GM12864 (cell line): ENCODE results near the gene TPPP3.

Experiments
- DNase-seq: peaks from one replicate; pipeline ENCODE4 v3.0.0-alpha.2; 2011; ENCODE audit warnings: low read depth
- H3K4me3 ChIP-seq: 2 replicates; pipeline ENCODE4 v1.5.1; 2011; ENCODE audit warnings: mild to moderate bottlenecking, low read depth, low read length, control low read depth
- TF ChIP-seq, protein P1 (sequence below): IDR thresholded peaks from 2 replicates; pipeline ENCODE4 v1.5.1; 2011; ENCODE audit warnings: low read depth, mild to moderate bottlenecking, moderate library complexity, low read length, control low read depth, inconsistent platforms; ENCODE audit errors: missing control alignments

Gene TPPP3

DNA sequence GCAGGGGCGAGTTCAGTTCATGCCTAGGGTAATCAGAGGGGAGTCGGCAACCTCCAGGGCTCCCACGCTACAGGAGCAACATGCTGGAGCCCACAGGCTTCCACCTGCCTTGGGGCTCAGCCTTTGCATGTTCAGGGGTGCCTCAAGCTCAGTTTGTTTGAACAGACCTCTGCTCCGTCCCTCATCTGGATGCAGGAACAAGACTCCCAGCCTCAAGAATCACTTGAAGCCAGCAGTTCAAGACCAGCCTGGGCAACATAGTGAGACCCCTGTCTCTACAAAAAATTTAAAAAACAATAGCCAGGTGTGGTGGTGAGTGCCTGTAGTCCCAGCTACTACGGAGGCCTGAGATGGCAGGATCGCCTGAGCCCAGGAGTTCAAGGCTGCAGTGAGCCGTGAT is 32.7 kb upstream of the TPPP3 start:
- no peak overlapping the region for H3K4me3 ChIP-seq
- no peak for DNase-seq
- TF ChIP-seq, protein P1, sequence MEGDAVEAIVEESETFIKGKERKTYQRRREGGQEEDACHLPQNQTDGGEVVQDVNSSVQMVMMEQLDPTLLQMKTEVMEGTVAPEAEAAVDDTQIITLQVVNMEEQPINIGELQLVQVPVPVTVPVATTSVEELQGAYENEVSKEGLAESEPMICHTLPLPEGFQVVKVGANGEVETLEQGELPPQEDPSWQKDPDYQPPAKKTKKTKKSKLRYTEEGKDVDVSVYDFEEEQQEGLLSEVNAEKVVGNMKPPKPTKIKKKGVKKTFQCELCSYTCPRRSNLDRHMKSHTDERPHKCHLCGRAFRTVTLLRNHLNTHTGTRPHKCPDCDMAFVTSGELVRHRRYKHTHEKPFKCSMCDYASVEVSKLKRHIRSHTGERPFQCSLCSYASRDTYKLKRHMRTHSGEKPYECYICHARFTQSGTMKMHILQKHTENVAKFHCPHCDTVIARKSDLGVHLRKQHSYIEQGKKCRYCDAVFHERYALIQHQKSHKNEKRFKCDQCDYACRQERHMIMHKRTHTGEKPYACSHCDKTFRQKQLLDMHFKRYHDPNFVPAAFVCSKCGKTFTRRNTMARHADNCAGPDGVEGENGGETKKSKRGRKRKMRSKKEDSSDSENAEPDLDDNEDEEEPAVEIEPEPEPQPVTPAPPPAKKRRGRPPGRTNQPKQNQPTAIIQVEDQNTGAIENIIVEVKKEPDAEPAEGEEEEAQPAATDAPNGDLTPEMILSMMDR = no peak

DNA sequence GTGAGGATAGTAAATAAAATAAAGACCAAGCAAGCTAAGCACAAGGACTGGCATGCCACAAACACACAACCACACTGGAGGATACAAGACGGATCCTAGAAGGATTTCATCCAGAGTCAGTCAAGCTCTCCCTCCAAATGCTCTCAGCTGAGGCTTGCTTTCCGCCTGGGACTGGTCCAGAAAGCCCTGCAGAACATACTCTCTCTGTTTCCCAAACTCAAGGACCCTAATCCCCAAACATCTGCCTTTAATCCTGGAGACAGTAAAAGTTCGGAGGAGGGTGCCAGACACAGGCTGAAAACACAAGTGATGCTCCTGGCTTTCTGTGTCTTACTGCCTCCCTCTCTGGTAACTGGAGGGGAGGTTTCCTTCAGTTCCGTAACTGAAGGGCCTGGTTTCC is 32.3 kb upstream of the TPPP3 start:
- DNase-seq = no peak
- TF ChIP-seq, protein P1 = no peak
- H3K4me3 ChIP-seq = no peak overlapping the region

DNA sequence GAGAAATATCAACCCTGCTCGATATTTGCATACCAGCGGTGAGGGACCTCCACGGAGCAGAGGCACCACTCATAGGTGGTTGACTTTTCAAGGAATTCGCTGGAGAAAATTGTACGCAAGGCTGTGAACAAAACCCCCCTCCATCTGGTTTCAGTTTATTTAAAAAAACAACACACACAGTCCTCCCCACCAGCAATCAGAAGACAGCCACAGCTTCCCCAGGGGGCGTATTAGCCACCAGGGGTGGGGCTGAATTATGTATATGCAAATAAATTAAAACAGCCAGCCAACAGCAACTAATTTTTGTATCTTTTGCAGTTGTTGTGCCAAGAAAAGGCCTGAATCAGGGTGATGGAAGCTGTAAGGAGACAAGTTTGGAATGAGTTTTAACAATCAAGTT is 31.8 kb upstream of the TPPP3 start:
- DNase-seq = no peak
- TF ChIP-seq, protein P1 = no peak
- no peak overlapping the region for H3K4me3 ChIP-seq

DNA sequence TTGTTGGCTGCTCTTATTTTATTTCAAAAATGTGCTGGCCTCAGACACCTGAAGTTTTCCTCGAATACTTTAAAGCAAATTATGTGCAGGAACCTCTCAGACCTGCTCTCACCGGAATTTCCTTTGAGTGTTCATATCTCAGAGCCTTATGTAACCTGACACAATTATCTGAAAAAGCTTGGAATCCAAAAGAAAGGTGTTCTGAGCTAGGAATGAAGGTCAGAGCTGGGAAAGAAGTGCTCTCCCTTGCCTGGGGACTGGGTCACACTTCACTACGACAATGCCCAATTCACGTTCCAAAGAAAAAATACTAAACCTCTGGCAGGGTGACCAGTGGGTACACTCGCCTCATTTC is 30.9 kb upstream of the TPPP3 start:
- H3K4me3 ChIP-seq = no peak overlapping the region
- TF ChIP-seq, protein P1 = no peak
- no peak for DNase-seq

DNA sequence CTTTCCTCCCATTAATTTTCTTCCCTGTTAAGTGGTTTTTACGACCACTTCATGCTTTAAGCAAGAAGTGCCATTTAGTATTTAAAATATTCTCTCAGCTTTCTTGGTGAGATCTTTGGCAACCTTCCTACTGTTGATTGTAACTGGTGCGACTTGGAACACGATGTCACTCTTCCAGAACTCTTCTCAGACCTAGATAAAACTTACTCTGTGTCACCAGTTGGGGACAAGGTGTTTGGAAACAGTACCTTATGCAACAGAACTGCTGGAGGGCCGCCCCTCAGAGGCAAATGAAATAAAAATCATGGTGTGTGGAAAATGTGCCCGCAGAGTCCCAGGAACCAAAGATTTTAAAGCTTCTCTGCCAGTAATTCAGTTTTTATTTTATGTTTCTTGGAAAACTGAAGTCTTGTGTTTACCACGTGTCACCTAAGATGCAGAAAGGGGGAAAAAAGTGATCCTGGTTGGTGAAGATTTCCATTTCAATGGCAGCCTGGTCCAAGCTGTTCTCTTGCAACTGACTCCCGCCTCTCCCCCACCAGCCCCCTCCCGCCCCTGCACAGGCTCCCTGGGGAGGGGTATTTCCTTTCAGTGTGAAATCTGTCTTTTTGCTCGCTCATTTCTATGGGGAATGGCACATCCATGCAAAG is 30.4 kb upstream of the TPPP3 start:
- H3K4me3 ChIP-seq = no peak overlapping the region
- no peak for DNase-seq
- TF ChIP-seq, protein P1 = no peak

DNA sequence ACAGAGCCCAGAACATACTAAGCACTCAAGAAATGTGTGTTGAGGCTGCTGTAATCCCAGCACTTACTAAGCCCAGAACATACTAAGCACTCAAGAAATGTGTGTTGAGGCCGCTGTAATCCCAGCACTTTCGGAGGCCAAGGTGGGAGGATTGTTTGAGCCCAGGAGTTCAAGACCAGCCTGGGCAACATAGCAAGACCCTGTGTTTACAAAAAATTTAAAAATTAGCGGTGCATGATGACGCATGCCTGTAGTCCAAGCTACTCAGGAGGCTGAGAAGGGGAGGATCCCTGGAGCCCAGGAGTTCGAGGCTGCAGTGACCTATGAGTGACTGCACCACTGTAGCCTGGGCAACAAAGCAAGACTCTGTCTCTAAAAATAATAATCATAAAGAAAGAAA is 29.7 kb upstream of the TPPP3 start:
- TF ChIP-seq, protein P1 = no peak
- no peak overlapping the region for H3K4me3 ChIP-seq
- no peak for DNase-seq

DNA sequence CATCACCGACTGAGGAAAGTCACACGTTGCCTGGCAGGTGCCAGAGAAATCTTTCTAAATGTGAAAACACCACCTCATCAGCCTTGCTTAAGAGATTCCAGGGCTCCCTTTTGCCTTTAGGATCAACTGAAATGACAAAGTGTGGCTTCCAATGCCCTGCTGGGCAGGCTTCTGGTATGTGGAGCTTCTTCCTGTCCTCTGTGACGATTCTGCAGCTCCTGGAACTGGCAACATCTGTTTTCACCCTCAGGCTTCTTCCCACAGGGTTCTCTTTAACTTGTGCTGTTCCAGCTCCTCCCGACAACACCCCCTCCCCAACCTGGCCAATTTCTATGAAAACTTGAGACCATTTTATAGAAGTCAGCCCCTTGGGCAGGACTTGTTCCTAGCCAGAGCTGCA is 27.7 kb upstream of the TPPP3 start:
- H3K4me3 ChIP-seq = no peak overlapping the region
- TF ChIP-seq, protein P1 = no peak

More for the DNA sequence above, 27.7 kb upstream of the TPPP3 start:
- no peak for DNase-seq
